ENCODE data around the gene NEUROG1. TPM values are rescaled to one million over a fixed set of nuclear protein-coding genes. Genes with fewer than 3 reads are reported as not detected.

The NEUROG1 gene, protein sequence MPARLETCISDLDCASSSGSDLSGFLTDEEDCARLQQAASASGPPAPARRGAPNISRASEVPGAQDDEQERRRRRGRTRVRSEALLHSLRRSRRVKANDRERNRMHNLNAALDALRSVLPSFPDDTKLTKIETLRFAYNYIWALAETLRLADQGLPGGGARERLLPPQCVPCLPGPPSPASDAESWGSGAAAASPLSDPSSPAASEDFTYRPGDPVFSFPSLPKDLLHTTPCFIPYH
- not detected for total RNA-seq
- polyA plus RNA-seq (ENCODE audit: insufficient read depth, low read depth, low replicate concordance), result not detected
- long read RNA-seq, donor 1, result 0 reads
- long read RNA-seq, donor 2, result 0 reads
- long read RNA-seq, donor 3, result 0 reads
- long read RNA-seq, donor 4, result 0 reads
- long read RNA-seq, donor 5, result 0 reads
- long read RNA-seq, donor 6, result 0 reads
- long read RNA-seq, donor 7, result 0 reads
- long read RNA-seq, donor 8, result 0 reads
- long read RNA-seq, donor 9, result 0 reads
- long read RNA-seq, donor 10, result 0 reads

- Histone ChIP-seq H3K9me3 (ENCODE audit: control insufficient read depth in 2 of 3, insufficient read depth in 1 of 3, low read length in 3 of 3) (peaks cover 0 to 4% (median 0%) of the 10 kb centered on the region in 3 donors), H3K27ac (ENCODE audit: low read depth in 2 of 2, low read length in 2 of 2) (no peak within 1 kb of the TSS), H3K4me1 (ENCODE audit: control insufficient read depth in 2 of 3, insufficient read depth in 2 of 3, low read depth in 1 of 3, low read length in 3 of 3) (peaks cover 0 to 5% (median 0%) of the 10 kb centered on the region in 3 donors), H3K9ac (ENCODE audit: low read length in 3 of 3) (no peak within 1 kb of the TSS), H3K27me3 (ENCODE audit: control insufficient read depth, insufficient read depth, low read length) (peaks cover 67% of the 10 kb centered on the region), H3K4me3 (ENCODE audit: low read length in 3 of 3) (no peak within 1 kb of the TSS), H3K36me3 (ENCODE audit: control insufficient read depth in 2 of 3, insufficient read depth in 3 of 3, low read length in 3 of 3) (no peaks in the 10 kb centered on the region)
- intact Hi-C loops (cut with DNase I), result no loop called here
- peak in 4 of 5 donors; percentile 50 to 75 (median 66) for DNase-seq
- no peak for TF ChIP-seq CTCF (IDR thresholded peaks at IDR 0.05; ENCODE audit: borderline replicate concordance, extremely low read depth, insufficient read depth)
- no peak for FAIRE-seq
Observed at GRCh38 chr5:135535820-135536801, at the start of gene NEUROG1. Gene NEUROG1 (minus strand): TSS chr5:135535964. CDS start chr5:135535690, 274 bp downstream.

DNA sequence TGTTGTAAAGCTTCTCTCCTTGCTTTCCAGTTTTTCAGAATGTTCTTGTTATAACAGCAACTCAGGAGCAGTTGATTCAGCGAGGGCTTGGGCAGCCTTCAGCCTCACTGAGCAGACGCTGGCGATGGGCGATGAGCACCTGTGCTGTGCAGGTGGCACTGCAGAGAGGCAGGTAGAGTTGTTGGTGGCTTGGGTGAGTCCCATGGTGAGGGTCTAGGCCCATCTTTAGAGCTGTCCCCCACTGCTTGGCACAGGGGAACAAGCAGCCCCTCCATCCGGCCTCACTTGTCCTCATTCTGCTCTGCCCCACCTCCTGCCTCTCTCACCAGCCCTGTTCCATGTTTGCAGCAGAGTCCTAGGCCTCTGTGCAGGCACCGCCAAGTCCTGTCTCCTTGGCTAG, 49.2 kb upstream of the NEUROG1 start:
- H3K27ac ChIP-seq (ENCODE audit: low read depth in 2 of 2, low read length in 2 of 2), result no peak overlapping the region
- FAIRE-seq (no peak), DNase-seq (peak in 1 of 5 donors; percentile 22)
- no peak for TF ChIP-seq CTCF (IDR thresholded peaks at IDR 0.05; ENCODE audit: borderline replicate concordance, extremely low read depth, insufficient read depth)
- no peak overlapping the region for H3K9ac ChIP-seq (ENCODE audit: low read length in 3 of 3)
- peaks cover 3% of the 10 kb centered on the region for H3K27me3 ChIP-seq (ENCODE audit: control insufficient read depth, insufficient read depth, low read length)
- intact Hi-C loops (cut with DNase I), result no loop called here
- H3K4me3 ChIP-seq (ENCODE audit: low read length in 3 of 3), result no peak overlapping the region
- no peaks in the 10 kb centered on the region for H3K9me3 ChIP-seq (ENCODE audit: control insufficient read depth in 2 of 3, insufficient read depth in 1 of 3, low read length in 3 of 3)
- no peaks in the 10 kb centered on the region for H3K4me1 ChIP-seq (ENCODE audit: control insufficient read depth in 2 of 3, insufficient read depth in 2 of 3, low read depth in 1 of 3, low read length in 3 of 3)
- H3K36me3 ChIP-seq (ENCODE audit: control insufficient read depth in 2 of 3, insufficient read depth in 3 of 3, low read length in 3 of 3), result no peaks in the 10 kb centered on the region

- FAIRE-seq, result no peak
- Histone ChIP-seq H3K4me1 (ENCODE audit: control insufficient read depth in 2 of 3, insufficient read depth in 2 of 3, low read depth in 1 of 3, low read length in 3 of 3) (no peaks in the 10 kb centered on the region), H3K36me3 (ENCODE audit: control insufficient read depth in 2 of 3, insufficient read depth in 3 of 3, low read length in 3 of 3) (no peaks in the 10 kb centered on the region), H3K27me3 (ENCODE audit: control insufficient read depth, insufficient read depth, low read length) (peaks cover 5% of the 10 kb centered on the region), H3K9ac (ENCODE audit: low read length in 3 of 3) (no peak overlapping the region), H3K9me3 (ENCODE audit: control insufficient read depth in 2 of 3, insufficient read depth in 1 of 3, low read length in 3 of 3) (no peaks in the 10 kb centered on the region), H3K4me3 (ENCODE audit: low read length in 3 of 3) (no peak overlapping the region), H3K27ac (ENCODE audit: low read depth in 2 of 2, low read length in 2 of 2) (no peak overlapping the region)
- DNase-seq, result no peak
- intact Hi-C loops (cut with DNase I), result no loop called here
- TF ChIP-seq CTCF (IDR thresholded peaks at IDR 0.05; ENCODE audit: borderline replicate concordance, extremely low read depth, insufficient read depth), result no peak
Observed at GRCh38 chr5:135584276-135584675, 48.5 kb upstream of the NEUROG1 start.
